Activated B cell treated with CpG ODN at 0.5 μM for 24 hours (primary cell): ENCODE measurements around the gene KRT83. TPM values are rescaled to one million over a fixed set of nuclear protein-coding genes. Genes with fewer than 3 reads are reported as not detected.
"Not testable (repeated sequence)": the region's sequence is repeated elsewhere in the genome, so short reads cannot be mapped to it uniquely, and the experiment has no call there.

ENCODE experiments used
- ATAC-seq: fragments of 200-7000 bp; cut with Tn5 transposase; one replicate; pipeline ENCODE4 v1.10.0; 2021; ENCODE audit warnings: low read depth, mild to moderate bottlenecking, moderate library complexity
- CTCF ChIA-PET: fragments of 350-600 bp; sonication (Branson Sonifier 250); formaldehyde crosslinking; loops from one replicate; lab custom pipeline; 2021; ENCODE audit warnings: antibody characterized with exemption; lab: Charles Lee
- POLR2A ChIA-PET: fragments of 350-600 bp; sonication (Branson Sonifier 250); formaldehyde crosslinking; loops from one replicate; lab custom pipeline; 2021; ENCODE audit warnings: antibody characterized with exemption; lab: Charles Lee
- DNase-seq: peaks from one replicate; pipeline ENCODE4 v3.0.0; 2022
- H3K27ac Mint-ChIP-seq: one replicate; pipeline ENCODE4 v1.8.0; 2020; ENCODE audit warnings: mixed read lengths
- H3K27me3 Mint-ChIP-seq: one replicate; pipeline ENCODE4 v1.8.0; 2021; ENCODE audit warnings: mixed read lengths
- H3K36me3 Mint-ChIP-seq: one replicate; pipeline ENCODE4 v1.8.0; 2021; ENCODE audit warnings: low read depth, mixed read lengths
- H3K4me1 Mint-ChIP-seq: one replicate; pipeline ENCODE4 v1.8.0; 2021; ENCODE audit warnings: mixed read lengths
- H3K4me3 Mint-ChIP-seq: one replicate; pipeline ENCODE4 v1.8.0; 2020; ENCODE audit warnings: mild to moderate bottlenecking, mixed read lengths
- H3K9me3 Mint-ChIP-seq: one replicate; pipeline ENCODE4 v1.8.0; 2020; ENCODE audit warnings: mixed read lengths
- CTCF ChIP-seq: fragments of 200-600 bp; IDR thresholded peaks from one replicate; pipeline ENCODE4 v1.8.0; 2022; ENCODE audit warnings: antibody characterized with exemption, mild to moderate bottlenecking
- intact Hi-C: fragments of 100-400 bp; cut with micrococcal nuclease; formaldehyde crosslinking; loops from one replicate; pipeline ENCODE4 v1.15.1; 2024
- total RNA-seq: library from RNA; stranded (reverse); gene quantifications from 2 replicates; pipeline ENCODE4 v1.2.3, GENCODE V29; 2022

Gene KRT83
- total RNA-seq, 1 donor from 2014 or later: not detected

GRCh38 chr12:52347551-52348510 lies 26.6 kb upstream of the KRT83 start:
- H3K27me3 Mint-ChIP-seq: no peaks in the 10 kb centered on the region
- POLR2A ChIA-PET: no interaction called here
- H3K36me3 Mint-ChIP-seq: no peaks in the 10 kb centered on the region
- no peak overlapping the region for H3K27ac Mint-ChIP-seq
- no peak for TF ChIP-seq CTCF
- DNase-seq: no peak
- intact Hi-C loops: no loop called here
- no peak overlapping the region for H3K4me3 Mint-ChIP-seq
- ATAC-seq: no peak
- H3K9me3 Mint-ChIP-seq: no peaks in the 10 kb centered on the region
- CTCF ChIA-PET: no interaction called here
- peaks cover 3% of the 10 kb centered on the region for H3K4me1 Mint-ChIP-seq

GRCh38 chr12:52347016-52347415 lies 25.8 kb upstream of the KRT83 start:
- H3K27me3 Mint-ChIP-seq: no peaks in the 10 kb centered on the region
- no peak for ATAC-seq
- H3K4me1 Mint-ChIP-seq: peaks cover 3% of the 10 kb centered on the region
- CTCF ChIA-PET: no interaction called here
- TF ChIP-seq CTCF: no peak
- H3K4me3 Mint-ChIP-seq: no peak overlapping the region
- H3K9me3 Mint-ChIP-seq: no peaks in the 10 kb centered on the region
- POLR2A ChIA-PET: no interaction called here
- no peak for DNase-seq
- intact Hi-C loops: no loop called here
- H3K36me3 Mint-ChIP-seq: no peaks in the 10 kb centered on the region
- no peak overlapping the region for H3K27ac Mint-ChIP-seq

- TF ChIP-seq CTCF: no peak
- Mint-ChIP-seq H3K9me3 (no peaks in the 10 kb centered on the region), H3K27ac (no peak overlapping the region), H3K4me3 (no peak overlapping the region), H3K36me3 (no peaks in the 10 kb centered on the region), H3K4me1 (peaks cover under 1% of the 10 kb centered on the region), H3K27me3 (no peaks in the 10 kb centered on the region)
- DNase-seq: no peak
- no peak for ATAC-seq
- POLR2A ChIA-PET: no interaction called here
- intact Hi-C loops: no loop called here
- CTCF ChIA-PET: no interaction called here
These were observed 25.4 kb upstream of the KRT83 start for GRCh38 chr12:52346593-52346992.

GRCh38 chr12:52345041-52345440 lies 23.8 kb upstream of the KRT83 start:
- H3K9me3 Mint-ChIP-seq, H3K27ac Mint-ChIP-seq, H3K36me3 Mint-ChIP-seq, CTCF ChIA-PET, intact Hi-C loops, DNase-seq, POLR2A ChIA-PET, H3K4me3 Mint-ChIP-seq, H3K4me1 Mint-ChIP-seq, ATAC-seq, H3K27me3 Mint-ChIP-seq: not testable (repeated sequence)

GRCh38 chr12:52344111-52344510 lies 22.9 kb upstream of the KRT83 start:
- no peaks in the 10 kb centered on the region for H3K27me3 Mint-ChIP-seq
- POLR2A ChIA-PET: no interaction called here
- no peaks in the 10 kb centered on the region for H3K9me3 Mint-ChIP-seq
- CTCF ChIA-PET: interaction anchor here (1.3 kb wide), 1 partner anchor 17 kb away, joined by 4 read pairs; no protein-coding TSS in a partner anchor
- TF ChIP-seq CTCF: no peak
- H3K36me3 Mint-ChIP-seq: no peaks in the 10 kb centered on the region
- H3K27ac Mint-ChIP-seq: no peak overlapping the region
- H3K4me3 Mint-ChIP-seq: no peak overlapping the region
- ATAC-seq: no peak
- DNase-seq: no peak
- no peaks in the 10 kb centered on the region for H3K4me1 Mint-ChIP-seq
- intact Hi-C loops: no loop called here
